A172 (cell line): Measurements from ENCODE around the gene TNFSF10. TPM values are rescaled to one million over a fixed set of nuclear protein-coding genes. Genes with fewer than 3 reads are reported as not detected.
"Not testable (repeated sequence)": the region's sequence is repeated elsewhere in the genome, so short reads cannot be mapped to it uniquely, and the experiment has no call there.

Source experiments
- DNase-seq: peaks from one replicate; pipeline ENCODE4 v3.0.0-alpha.2; 2015; ENCODE audit warnings: low spot score
- total RNA-seq: library from RNA; depleted of rRNA; stranded (reverse); fragments of >200 nt; shearing (Covaris generic); gene quantifications from 2 replicates; pipeline ENCODE4 v1.2.3, GENCODE V29; 2014

TNFSF10 gene
- total RNA-seq, 1 experiment from 2014 or later = 0.79 TPM

DNA sequence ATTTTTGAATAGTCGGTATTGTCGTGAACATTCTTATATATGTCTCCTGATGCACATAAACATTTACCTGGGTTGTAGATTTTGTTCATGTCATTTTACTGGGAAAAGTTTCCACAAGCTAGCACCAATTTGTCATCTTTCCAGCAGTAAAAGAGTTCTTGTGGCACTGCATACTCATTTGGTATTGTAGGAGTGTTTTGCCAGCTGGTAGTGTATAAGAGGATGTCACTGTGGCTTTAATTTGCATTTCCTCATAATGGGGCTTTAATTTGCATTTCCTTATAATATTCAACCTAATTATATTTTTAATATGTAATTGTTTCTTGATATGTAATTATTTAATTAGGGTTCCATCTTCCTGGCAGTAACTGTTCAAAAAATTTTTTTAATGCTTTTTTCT, 21.2 kb upstream of the TNFSF10 start:
- DNase-seq = no peak

DNA sequence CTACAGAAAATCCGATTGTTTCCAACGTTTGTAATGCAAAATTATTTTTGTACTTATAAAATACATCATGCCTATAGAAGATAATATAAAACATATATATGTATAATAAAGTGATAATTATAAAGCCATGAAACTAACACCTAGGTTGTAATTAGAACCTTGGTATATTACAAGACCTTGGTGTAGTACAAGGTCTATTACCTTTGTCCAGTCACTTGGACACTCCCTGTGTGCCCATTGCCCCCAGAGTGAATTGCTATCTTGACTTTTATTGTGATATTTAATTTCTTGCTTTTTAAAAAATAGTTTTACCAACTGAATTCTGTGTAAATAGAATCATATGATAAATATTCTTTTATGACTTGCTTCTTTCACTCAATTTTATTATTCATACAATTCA, 20.7 kb upstream of the TNFSF10 start:
- DNase-seq = no peak

DNA sequence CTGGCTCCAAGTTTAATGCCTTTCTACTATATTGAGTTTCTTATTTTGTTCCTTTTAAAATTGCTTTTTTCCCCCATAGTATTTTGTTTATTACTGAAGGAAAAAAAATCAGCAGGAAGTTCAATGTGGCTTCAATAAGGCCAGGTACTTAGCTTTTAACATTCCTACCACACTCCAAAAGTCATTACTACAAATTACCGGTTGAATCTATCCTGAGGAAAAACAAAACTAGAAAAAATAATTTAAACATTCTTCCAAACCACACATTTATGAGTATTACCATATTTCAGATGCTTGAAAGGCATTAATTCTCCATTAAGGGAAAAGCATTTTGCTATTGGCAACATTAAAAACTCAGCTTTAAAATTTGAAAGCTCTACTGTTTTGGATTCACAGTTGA, 20.2 kb upstream of the TNFSF10 start:
- DNase-seq = no peak

DNA sequence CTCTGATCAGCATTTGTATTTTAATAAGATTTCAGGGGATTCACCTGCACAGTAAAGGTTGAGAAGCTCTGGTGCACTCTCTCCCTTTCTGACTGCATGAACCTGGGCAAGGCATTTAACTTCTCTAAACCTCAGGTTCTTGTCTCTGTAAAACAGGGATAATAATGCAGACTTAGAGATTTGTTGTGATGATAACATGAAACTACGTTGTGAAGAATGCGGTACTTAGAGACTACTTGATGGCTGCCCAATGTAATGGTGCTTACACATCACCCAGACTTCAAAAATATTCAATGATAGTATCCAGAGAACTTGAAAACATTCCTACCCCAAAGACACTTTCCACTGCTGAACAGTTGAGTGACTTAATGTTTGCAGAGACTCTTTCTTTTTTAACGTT, 19.8 kb upstream of the TNFSF10 start:
- no peak for DNase-seq

DNA sequence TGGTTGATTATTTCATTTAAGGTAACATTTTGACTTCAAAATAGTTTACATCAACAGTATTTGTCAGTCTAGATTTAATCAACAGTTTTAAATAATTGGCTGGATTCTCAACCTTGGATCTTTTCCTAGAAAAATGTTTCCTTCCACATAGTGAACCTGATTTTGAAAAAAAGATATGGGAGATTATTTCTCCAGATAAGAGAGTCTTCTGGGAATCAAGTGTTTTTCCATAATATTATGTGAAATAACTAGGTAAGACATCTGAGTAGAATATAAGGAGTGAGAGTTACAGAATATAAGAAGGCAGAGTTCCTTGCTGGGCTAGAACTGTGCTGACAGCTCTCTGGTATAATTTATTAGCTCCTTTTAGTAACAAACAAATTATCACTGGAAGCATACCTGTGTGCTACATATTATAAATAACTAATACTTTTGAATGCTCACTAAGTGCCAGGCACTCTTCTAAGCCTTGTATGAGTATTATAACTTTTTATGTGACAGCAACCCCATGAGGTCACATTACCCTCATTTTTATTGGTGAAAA, 18.8 kb upstream of the TNFSF10 start:
- DNase-seq = no peak

DNA sequence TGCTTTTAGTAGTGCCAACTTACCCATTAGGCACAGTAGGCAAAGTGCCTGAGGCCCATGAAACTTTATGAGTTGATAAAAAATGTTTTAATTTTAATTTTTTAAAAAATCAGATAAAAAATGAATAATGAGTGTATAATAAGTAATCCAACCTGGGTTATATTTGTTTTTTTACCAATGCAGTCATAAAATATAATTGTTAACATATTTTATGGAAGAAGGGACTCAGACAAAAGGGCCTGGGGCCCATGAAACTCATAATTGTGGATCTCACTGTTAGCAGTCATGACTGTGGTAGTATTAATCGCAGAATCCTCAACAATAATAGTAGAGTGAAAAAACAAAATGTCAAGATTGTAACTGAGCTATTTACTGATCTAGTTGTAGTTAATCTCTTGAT, 16.8 kb upstream of the TNFSF10 start:
- DNase-seq = no peak

DNA sequence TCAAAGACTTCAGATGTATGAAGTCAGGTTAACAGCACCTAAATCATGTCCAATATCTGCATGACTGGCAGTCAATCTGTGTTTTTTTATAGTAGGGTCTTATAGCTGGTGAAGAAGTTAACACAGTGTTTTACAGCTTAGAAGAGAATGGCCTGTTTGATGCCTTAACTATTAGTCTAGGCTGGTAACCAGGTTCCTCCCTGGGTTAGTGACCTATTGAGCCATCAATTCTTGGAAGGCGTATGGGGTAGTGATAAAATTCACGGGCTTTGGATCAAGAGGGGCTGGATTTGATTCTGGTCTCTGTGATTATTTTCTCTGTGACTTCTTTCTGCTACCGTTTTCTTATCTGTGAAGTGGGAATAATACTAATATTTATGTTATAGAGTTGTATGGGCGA, 16.0 kb upstream of the TNFSF10 start:
- DNase-seq = no peak

DNA sequence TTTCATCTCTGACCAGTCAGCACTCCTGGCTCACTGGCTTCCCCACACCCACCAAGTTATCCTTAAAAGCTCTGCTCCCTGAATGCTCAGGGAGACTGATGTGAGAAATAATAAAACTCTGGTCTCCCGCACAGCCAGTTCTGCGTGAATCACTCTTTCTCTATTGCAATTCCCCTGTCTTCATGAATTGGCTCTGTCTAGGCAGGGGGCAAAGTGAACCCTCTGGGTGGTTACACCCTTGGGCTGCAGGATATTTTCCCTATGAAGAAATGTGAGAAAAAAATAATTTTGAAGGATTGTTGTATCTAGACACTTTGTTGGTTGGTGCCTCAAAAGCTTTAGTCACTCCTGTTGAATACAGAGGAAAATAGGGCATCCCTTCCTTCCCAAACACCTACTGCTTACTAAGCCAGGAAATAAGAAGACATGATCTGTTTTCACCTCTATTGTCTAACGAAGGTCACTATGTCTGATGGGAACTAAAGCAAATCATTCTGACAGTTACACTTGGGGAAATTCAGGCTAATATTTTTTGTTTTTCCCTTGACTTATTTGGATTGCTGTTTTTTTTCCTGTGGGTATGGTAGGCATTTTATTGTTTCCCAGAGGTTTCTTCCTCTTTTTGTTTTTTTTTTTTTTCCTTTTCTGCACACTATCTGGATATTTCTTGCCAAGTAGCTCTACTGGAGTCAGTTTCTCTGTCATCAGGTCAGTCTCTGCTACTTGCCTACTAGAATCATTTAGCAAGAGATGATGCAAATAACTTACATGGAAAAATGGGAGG, 15.3 kb upstream of the TNFSF10 start:
- DNase-seq = no peak

DNA sequence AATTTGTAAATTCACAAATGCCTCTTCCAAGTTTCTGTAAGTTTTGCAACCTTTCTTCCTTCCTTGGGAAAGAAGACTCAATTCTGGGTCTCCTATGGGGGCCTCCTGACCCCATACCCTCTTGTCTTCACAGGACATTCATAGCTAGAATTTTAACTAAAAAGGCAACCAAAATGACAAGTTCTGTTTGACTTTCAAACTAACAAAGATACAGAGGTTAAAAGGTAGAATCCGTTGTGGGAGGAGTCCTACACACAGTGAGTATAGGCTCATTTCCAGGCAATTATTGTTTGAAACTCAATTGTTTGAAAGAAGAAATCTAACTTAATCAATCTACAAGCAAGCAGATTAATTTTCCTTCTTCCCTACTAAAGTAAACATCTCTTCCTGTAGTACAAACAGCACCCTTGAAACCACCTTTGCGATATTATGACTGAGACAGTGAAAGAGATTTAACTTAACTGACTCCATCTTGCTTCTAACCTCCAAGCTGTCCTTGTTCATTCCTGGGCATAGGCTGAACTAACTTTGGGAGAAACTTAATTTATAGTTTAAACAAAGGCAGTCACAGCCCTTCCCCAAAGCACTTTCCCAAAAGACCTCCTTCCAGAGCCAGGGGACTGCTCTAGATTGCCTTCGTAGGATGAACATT, 14.4 kb upstream of the TNFSF10 start:
- no peak for DNase-seq

DNA sequence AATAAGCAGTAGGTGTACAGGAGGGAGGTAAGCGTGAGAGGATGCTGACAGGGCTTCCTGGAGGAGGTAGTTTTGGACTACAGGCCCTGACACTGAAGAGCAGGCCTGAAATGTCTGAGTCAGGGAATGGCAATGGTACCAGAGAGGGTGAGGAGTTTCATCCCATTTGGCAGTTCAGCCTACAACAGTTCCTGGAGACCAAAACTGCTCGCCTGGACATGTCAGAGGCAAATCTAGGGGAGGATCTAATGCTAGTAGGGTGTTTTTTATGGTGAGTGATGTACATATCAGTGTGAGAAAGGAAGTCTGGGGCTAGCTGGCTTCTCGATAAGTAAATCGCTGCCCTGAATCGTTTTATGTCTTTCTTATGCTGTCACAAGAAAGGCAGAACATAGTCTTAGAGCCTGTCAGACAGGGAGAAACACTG, 13.8 kb upstream of the TNFSF10 start:
- no peak for DNase-seq

DNA sequence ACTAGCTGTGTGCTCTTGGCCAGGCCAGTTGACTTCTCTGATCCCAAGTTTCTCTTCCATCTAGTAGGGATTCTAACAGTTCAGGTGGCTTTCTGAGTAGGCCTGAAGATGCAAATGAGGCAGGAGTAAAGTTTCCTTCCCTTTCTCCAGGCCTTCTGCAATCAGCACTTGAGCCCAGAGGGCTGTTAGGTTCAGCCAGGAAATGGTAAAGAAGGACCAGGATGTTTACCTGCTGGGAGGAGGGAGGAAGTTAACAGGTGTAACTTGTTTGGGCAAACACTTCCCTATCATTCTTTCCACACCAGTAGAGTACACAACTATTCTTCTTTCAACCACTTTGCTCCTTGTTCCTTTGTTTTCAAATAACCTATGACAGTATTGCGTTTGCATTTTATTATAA, 13.3 kb upstream of the TNFSF10 start:
- DNase-seq = no peak

DNA sequence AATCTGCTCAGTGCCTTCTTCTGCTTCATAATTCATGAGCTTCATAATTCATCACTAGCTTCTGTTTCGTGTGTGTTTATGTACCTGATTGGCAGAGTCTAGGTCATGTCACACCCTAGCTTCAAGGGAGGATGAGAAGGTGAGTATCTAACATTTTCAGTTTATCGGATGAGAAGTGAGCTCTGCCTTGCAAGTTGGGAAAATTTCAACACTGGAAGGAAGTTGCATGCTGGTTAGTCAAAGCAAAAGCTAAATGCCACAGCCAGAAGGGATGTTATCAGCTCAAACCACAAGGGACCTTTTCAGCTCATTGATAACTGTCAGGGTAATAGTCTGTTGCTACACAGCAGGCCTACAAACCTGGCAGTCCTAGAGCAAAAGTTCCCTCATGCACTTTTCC, 7.3 kb upstream of the TNFSF10 start:
- DNase-seq = no peak

DNA sequence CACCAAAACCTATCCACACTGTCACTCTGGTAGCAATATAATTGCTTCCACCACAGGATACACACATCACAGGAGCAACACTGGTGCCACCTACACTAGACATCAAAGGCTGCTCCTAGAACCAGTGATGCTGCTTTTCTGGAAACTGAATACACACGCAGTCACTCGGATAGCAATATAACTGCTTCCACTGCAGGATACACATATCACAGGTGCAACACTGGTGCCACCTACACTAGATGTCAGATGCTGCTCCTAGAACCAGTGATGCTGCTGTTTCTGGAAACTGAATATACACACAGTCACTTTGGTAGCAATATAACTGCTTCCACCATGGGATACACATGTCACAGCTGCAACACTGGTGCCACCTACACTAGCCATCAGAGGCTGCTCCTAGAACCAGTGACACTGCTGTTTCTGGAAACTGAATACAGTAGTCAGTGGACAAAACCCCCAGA, 6.9 kb upstream of the TNFSF10 start:
- no peak for DNase-seq

DNA sequence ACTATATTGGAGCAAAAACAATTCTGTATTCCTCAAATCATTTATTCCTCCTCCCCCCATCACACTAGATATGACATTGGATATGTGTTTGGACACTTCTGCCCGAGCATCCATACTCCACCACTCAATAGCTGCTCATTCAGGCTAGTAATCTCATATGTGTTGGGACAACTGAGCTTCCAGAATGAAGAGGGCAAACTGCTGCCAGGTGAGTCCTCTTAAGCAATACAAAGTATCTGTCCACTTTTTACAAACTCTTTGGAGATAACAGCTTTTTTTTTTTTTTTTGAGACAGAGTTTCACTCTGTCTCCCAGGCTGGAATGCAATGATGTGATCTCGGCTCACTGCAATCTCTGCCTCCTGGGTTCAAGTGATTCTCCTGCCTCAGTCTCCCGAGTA, 5.4 kb upstream of the TNFSF10 start:
- DNase-seq = no peak

DNA sequence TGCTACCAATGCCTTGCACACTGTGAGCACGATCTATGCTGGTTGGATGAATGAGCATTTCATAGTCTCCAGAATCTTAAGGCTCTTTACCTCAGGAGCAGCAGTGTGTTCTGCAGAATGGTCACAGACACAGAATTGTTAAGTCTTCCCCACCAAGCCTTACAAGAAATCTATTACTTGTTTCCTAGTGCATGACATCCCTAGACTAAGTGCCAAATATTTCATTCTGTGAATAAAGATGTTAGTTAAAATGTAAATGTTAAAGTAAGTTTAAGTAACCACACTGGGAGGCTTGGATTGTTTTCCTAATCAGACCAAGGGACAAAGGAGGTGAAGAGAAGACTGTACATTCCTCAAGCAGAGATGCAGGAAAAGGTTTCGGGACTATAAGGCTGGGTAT, 4.1 kb upstream of the TNFSF10 start:
- DNase-seq = no peak

DNA sequence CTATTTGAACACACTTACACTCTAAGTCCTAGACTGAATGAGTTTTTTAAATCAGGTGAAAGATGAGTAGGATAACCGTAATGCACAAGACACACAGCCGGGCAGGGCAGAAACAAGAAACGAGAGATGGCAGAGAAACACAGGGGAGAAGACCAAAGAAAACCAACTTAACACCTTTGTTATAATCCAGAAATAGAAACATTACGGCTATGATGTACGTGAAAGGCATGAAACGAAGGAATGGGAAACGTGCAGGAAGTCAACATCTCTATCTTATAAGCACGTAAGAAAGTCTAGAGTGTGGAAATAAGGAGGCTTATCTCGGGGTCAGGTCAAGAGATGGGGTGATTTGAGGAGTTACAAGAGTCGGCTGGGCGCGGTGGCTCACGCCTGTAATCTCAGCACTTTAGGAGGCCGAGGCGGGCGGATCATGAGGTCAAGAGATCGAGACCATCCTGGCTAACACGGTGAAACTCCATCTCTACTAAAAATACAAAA, 1.9 kb upstream of the TNFSF10 start:
- no peak for DNase-seq

DNA sequence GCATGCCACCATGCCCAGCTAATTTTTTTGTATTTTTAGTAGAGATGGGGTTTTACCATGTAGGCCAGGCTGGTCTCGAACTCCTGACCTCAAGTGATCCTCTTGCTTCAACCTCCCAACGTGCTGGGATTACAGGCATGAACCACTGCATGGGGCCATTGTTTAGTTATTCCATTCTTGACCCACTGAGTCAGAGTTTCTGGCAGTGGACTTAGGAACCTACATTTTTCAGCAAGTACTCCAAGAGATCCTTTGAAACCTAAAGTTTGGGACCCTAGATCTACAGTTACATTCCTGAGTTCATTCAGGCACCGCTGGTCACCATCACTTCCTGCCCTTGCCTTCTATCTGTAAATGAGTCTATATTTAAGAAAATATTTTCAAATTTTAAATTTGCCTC, 1.4 kb upstream of the TNFSF10 start:
- no peak for DNase-seq

DNA sequence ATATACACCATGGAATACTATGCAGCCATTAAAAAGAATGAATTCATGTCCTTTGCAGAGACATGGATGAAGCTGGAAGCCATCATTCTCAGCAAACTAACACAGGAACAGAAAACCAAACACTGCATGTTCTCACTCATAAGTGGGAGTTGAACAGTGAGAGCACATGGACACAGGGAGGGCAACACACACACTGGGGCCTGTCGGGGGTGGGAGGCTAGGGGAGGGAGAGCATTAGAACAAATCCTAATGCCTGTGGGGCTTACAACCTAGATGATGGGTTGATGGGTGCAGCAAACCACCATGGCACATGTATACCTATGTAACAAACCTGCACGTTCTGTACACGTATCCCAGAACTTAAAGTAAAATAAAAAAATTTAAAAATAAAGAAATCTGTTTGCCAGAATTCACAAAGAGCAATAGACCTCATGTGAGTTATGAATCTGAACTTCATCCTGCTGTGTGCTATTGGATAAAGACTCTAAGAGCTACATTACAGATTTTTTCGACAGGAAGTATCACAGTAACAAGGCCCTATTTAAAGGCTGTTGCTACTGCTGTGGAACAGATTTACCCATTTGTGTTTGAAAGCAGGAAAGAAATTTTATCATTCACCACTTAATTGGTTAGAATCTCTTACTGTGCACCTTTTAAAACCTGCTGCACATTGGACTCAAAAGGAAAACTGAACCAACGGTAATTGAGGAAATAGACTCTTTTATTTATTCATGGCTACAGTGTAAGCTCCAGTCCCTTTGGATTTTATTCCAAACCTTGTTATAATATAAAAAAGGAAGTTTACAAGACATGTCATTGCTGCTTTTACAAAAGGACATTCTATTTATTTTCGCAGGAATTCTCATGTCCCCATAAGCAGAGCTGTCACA, 1.1 kb downstream of the TNFSF10 start:
- not testable (repeated sequence) for DNase-seq

DNA sequence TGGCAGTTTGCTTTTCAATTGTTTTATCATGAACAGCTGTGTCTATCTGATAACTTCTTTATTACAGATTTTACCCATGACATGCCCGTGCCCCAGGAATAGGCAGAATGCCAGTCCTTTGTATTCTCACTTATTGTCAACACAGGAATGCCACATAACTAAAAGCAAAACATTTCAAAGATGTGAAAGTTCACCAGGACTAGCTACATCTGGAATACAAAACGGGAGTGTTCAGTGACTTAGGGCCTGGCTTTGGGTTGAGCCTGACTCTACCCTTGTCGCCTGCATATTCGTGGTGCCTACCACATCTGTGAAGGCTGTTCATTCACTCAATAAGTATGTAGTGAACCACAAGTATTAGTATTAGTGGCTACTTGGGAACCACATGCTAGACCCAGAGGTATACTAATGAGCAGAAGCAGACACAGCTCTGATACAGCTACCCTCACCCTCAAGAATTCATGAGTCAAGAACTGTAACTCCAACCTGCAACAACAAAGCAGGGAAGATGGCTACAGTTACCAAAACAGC, 2.9 kb downstream of the TNFSF10 start:
- no peak for DNase-seq

DNA sequence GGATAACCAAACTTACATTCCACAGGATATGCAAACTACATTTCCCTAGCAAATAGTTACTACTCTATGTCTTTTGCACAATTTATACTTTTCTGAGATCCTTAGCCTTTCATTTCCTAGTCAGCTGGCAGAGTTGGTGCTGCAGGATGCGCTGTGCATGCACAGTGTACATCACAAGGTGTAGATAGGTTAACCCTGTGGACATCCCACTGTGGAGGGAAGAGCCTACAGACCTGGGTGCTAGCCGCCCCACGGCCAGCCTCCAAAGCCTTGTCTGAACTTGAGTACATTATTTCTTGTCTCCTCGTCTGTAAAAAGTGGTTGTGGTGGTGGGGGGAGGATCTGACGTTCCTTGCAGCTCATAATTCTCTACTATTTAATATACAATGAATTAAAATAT, 3.5 kb downstream of the TNFSF10 start:
- DNase-seq = no peak

DNA sequence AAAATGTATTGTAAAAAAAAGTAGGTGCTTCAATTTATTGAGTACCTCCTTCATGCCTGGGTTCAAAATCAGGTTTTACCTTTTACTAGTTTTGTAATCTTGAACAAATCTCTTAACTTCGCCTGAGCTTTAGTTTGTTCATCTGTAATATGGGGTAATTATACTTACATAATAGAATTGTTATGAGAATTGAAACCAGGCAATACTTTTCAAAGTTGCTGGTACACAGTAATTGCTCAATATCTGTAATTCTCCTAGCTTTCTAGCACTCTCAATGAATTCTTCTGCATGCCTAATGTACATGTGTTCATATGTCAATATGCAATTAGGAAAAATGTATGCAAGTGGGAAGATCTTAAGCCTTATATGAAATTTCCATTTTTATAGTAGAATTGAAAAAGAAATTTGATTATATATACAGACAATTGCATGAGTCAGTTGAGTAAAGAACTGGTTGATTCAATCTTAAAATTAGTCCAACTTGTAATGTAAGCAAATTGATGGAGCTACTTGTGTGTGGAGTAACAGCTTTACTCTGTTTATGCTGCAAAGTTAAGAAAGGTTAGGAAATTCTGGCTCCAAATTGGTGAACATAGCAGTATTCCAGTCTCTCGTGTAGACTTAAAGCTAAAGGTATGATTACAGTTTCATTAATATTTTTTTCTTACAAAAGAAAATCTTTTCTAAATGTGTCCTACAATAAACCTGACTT, 4.1 kb downstream of the TNFSF10 start:
- no peak for DNase-seq
